Thyroid gland (tissue), 4 donors: ENCODE results near the gene TLR2.

Experiments
- POLR2A ChIP-seq, 2 donors: fragments of 450-650 bp; IDR thresholded peaks; one replicate each; pipeline ENCODE4 v1.6.1; 2017; ENCODE audit warnings: antibody characterized with exemption in 2 of 2, mild to moderate bottlenecking in 2 of 2, moderate library complexity in 1 of 2
- TF ChIP-seq, protein P1 (sequence below), 6 experiments: fragments of 200-600 bp in 3 of 6; fragments of 450-650 bp in 3 of 6; sonication (generic) in 3 of 6; IDR thresholded peaks; one replicate each; pipeline ENCODE4 v1.5.1; 2016 to 2019; ENCODE audit warnings: antibody characterized with exemption in 6 of 6, mild to moderate bottlenecking in 2 of 6, inconsistent platforms in 1 of 6, moderate library complexity in 1 of 6

DNA sequence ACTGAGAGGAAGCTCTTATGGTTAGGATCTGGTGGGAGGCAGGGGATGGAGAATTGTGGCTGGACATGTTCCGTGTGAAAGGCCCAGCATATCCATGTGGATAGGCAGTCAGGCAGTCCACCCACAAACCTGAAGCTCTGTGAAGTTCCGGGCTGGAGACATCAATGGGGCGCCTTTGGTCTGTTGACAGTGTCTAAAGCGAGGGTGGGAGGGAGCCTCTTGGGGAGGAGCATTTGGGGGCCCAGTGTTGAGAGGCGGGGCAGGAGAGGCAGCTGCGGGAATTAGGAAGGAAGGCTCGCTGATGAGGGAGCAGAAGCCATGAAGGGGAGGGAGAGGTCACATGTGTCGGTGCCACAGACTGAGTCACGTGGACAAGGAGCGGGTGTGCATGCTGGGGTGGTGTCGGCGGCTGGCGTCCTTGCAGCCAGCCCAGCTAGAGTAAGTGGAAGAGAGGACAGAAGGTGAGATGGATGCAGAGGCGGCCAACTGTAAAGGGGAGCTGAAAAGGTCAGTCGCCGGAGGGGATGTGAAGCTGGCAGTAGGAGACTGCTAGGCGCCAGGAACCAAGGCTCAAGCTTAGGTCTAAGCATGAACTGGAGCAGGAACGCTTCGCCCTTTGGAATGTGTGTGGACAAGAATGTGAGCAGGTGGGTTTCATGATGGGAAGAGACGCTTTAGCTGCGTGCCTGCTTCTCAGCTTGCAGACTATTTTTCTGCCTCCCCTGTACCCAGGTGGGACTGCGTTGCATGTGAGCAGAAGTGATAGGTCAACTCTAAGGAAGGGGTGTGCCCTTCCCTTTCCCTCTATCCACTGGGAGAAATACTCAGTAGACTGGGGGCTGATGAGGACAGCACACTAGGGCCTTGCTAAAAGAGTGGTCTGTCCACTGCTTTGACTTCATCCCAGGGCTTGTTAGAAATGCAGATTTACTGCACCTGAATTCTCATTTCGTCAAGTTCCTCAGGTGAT lies 44.0 kb upstream of the TLR2 start:
- no peak for TF ChIP-seq POLR2A (IDR thresholded peaks at IDR 0.05)
- TF ChIP-seq, protein P1, sequence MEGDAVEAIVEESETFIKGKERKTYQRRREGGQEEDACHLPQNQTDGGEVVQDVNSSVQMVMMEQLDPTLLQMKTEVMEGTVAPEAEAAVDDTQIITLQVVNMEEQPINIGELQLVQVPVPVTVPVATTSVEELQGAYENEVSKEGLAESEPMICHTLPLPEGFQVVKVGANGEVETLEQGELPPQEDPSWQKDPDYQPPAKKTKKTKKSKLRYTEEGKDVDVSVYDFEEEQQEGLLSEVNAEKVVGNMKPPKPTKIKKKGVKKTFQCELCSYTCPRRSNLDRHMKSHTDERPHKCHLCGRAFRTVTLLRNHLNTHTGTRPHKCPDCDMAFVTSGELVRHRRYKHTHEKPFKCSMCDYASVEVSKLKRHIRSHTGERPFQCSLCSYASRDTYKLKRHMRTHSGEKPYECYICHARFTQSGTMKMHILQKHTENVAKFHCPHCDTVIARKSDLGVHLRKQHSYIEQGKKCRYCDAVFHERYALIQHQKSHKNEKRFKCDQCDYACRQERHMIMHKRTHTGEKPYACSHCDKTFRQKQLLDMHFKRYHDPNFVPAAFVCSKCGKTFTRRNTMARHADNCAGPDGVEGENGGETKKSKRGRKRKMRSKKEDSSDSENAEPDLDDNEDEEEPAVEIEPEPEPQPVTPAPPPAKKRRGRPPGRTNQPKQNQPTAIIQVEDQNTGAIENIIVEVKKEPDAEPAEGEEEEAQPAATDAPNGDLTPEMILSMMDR (IDR thresholded peaks at IDR 0.05), result no peak
